HCT116 (cell line): ENCODE results near the gene LAMTOR3.

Source experiments
- ATF3 ChIP-seq: IDR thresholded peaks from 2 replicates; pipeline ENCODE4 v1.6.1; 2012
- CTCF ChIP-seq, 3 experiments: fragments of 200-600 bp in 1 of 3; sonication (generic) in 1 of 3; IDR thresholded peaks in 2 of 3; conservative IDR thresholded peaks in 1 of 3; 2 replicates each; pipeline ENCODE4 v1.5.1; 2012 to 2017; ENCODE audit warnings: low read depth in 2 of 3, low read length in 2 of 3, antibody characterized with exemption in 1 of 3, borderline replicate concordance in 1 of 3, control low read depth in 1 of 3, mild to moderate bottlenecking in 1 of 3, mixed read lengths in 1 of 3, mixed run types in 1 of 3, moderate library complexity in 1 of 3; ENCODE audit not compliant: insufficient read depth in 1 of 3
- EGR1 ChIP-seq: IDR thresholded peaks from 2 replicates; pipeline ENCODE4 v1.6.1; 2012; ENCODE audit warnings: low read depth
- EZH2 ChIP-seq: fragments of 200-600 bp; sonication (generic); IDR thresholded peaks from 2 replicates; pipeline ENCODE4 v1.6.1; 2017; ENCODE audit warnings: antibody characterized with exemption, mixed run types
- EZH2phosphoT487 ChIP-seq: fragments of 200-600 bp; IDR thresholded peaks from 2 replicates; pipeline ENCODE4 v1.6.1; 2018; ENCODE audit warnings: antibody characterized with exemption, borderline replicate concordance
- JUND ChIP-seq: IDR thresholded peaks from 2 replicates; pipeline ENCODE4 v1.6.1; 2012
- POLR2A ChIP-seq: IDR thresholded peaks from 2 replicates; pipeline ENCODE4 v1.7.0; 2011; ENCODE audit warnings: borderline replicate concordance; ENCODE audit not compliant: insufficient read depth, insufficient read length; ENCODE audit errors: extremely low read depth
- POLR2AphosphoS5 ChIP-seq: IDR thresholded peaks from 2 replicates; pipeline ENCODE4 v1.6.1; 2011; ENCODE audit warnings: mild to moderate bottlenecking, low read depth, low read length, moderate library complexity
- RAD21 ChIP-seq: IDR thresholded peaks from 2 replicates; pipeline ENCODE4 v1.6.1; 2012; ENCODE audit warnings: low read depth, mild to moderate bottlenecking
- SIN3A ChIP-seq: IDR thresholded peaks from 2 replicates; pipeline ENCODE4 v1.6.1; 2012; ENCODE audit warnings: low read depth
- SP1 ChIP-seq: IDR thresholded peaks from 2 replicates; pipeline ENCODE4 v1.6.1; 2012; ENCODE audit warnings: low read depth
- TCF7L2 ChIP-seq: IDR thresholded peaks from 2 replicates; pipeline ENCODE4 v1.7.0; 2011; ENCODE audit warnings: borderline replicate concordance, inconsistent platforms; ENCODE audit not compliant: insufficient read depth, insufficient read length; ENCODE audit errors: extremely low read depth
- TF ChIP-seq, protein P1 (sequence below): IDR thresholded peaks from 2 replicates; pipeline ENCODE4 v1.6.1; 2012; ENCODE audit warnings: low read depth

GRCh38 chr4:99917575-99917974 is 23.3 kb upstream of the LAMTOR3 start:
- TF ChIP-seq POLR2A (no peak), CTCF (IDR thresholded peaks at IDR 0.05 in 2 of 3, conservative IDR thresholded peaks at IDR 0.05 in 1 of 3; ENCODE audit: borderline replicate concordance in 1 of 3, insufficient read depth in 1 of 3, low read depth in 2 of 3, low read length in 2 of 3) (no peak), RAD21 (no peak), EZH2phosphoT487 (no peak), EZH2 (no peak), TCF7L2 (no peak), EGR1 (no peak), POLR2AphosphoS5 (no peak), SP1 (no peak), SIN3A (no peak), ATF3 (no peak), JUND (no peak)
- TF ChIP-seq, protein P1, sequence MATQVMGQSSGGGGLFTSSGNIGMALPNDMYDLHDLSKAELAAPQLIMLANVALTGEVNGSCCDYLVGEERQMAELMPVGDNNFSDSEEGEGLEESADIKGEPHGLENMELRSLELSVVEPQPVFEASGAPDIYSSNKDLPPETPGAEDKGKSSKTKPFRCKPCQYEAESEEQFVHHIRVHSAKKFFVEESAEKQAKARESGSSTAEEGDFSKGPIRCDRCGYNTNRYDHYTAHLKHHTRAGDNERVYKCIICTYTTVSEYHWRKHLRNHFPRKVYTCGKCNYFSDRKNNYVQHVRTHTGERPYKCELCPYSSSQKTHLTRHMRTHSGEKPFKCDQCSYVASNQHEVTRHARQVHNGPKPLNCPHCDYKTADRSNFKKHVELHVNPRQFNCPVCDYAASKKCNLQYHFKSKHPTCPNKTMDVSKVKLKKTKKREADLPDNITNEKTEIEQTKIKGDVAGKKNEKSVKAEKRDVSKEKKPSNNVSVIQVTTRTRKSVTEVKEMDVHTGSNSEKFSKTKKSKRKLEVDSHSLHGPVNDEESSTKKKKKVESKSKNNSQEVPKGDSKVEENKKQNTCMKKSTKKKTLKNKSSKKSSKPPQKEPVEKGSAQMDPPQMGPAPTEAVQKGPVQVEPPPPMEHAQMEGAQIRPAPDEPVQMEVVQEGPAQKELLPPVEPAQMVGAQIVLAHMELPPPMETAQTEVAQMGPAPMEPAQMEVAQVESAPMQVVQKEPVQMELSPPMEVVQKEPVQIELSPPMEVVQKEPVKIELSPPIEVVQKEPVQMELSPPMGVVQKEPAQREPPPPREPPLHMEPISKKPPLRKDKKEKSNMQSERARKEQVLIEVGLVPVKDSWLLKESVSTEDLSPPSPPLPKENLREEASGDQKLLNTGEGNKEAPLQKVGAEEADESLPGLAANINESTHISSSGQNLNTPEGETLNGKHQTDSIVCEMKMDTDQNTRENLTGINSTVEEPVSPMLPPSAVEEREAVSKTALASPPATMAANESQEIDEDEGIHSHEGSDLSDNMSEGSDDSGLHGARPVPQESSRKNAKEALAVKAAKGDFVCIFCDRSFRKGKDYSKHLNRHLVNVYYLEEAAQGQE = no peak
